Embryonic facial prominence (tissue), 1 donor: ENCODE data around the gene SLAMF9.

Experiments used
- DNase-seq: peaks from one replicate; pipeline ENCODE4 v3.0.0-alpha.2; 2016; ENCODE audit errors: extremely low spot score

Gene SLAMF9

GRCh38 chr1:159974350-159974965 is 20.4 kb upstream of the SLAMF9 start:
- no peak for DNase-seq

- no peak for DNase-seq
Measured at GRCh38 chr1:159973350-159973940, 19.4 kb upstream of the SLAMF9 start.

- no peak for DNase-seq
Measured at GRCh38 chr1:159972443-159973205, 18.6 kb upstream of the SLAMF9 start.

- no peak for DNase-seq
Measured at GRCh38 chr1:159970932-159971342, 16.9 kb upstream of the SLAMF9 start.

GRCh38 chr1:159968901-159969300 is 14.9 kb upstream of the SLAMF9 start:
- no peak for DNase-seq

GRCh38 chr1:159965263-159965662 is 11.2 kb upstream of the SLAMF9 start:
- no peak for DNase-seq

- no peak for DNase-seq
Measured at GRCh38 chr1:159964144-159964543, 10.1 kb upstream of the SLAMF9 start.

GRCh38 chr1:159962176-159962575 is 8.1 kb upstream of the SLAMF9 start:
- no peak for DNase-seq

GRCh38 chr1:159961636-159962035 is 7.6 kb upstream of the SLAMF9 start:
- DNase-seq: no peak

- DNase-seq: no peak
Measured at GRCh38 chr1:159960721-159961381, 6.8 kb upstream of the SLAMF9 start.

- DNase-seq: no peak
Measured at GRCh38 chr1:159959451-159959850, 5.4 kb upstream of the SLAMF9 start.

- DNase-seq: no peak
Measured at GRCh38 chr1:159958719-159959380, 4.8 kb upstream of the SLAMF9 start.

GRCh38 chr1:159957824-159958268 is 3.8 kb upstream of the SLAMF9 start:
- DNase-seq: no peak

GRCh38 chr1:159955456-159955855 is 1.4 kb upstream of the SLAMF9 start:
- DNase-seq: no peak

- DNase-seq: no peak
Measured at GRCh38 chr1:159952932-159953331, 1.1 kb downstream of the SLAMF9 start.

- DNase-seq: no peak
Measured at GRCh38 chr1:159951551-159951950, 2.5 kb downstream of the SLAMF9 start.

- no peak for DNase-seq
Measured at GRCh38 chr1:159951016-159951415, 3.0 kb downstream of the SLAMF9 start.

GRCh38 chr1:159949981-159950381 is 4.1 kb downstream of the SLAMF9 start:
- no peak for DNase-seq

GRCh38 chr1:159949123-159949522 is 4.9 kb downstream of the SLAMF9 start:
- no peak for DNase-seq

GRCh38 chr1:159947942-159948341 is 6.1 kb downstream of the SLAMF9 start:
- no peak for DNase-seq

GRCh38 chr1:159946242-159947187 is 7.5 kb downstream of the SLAMF9 start:
- no peak for DNase-seq
